ENCODE measurements around the gene ATP13A3. TPM values are rescaled to one million over a fixed set of nuclear protein-coding genes. Genes with fewer than 3 reads are reported as not detected.
A peak's percentile ranks its signal among the peaks of the same experiment; 100 is the strongest.

ATP13A3 gene
- total and polyA plus RNA-seq, 9 of the 15 experiments (the other 6 are each of a cell fraction or from before 2014, with no cell fraction given): 16.6 to 135 (median 86.6) TPM

- no peak for FAIRE-seq
- TF ChIP-seq HOXB6 (CRISPR knock-in tag; IDR thresholded peaks at IDR 0.05; ENCODE audit: borderline replicate concordance) (no peak), SREBF2 (CRISPR knock-in tag; IDR thresholded peaks at IDR 0.05) (no peak), RBM25 (IDR thresholded peaks at IDR 0.05; ENCODE audit: low read depth, low read length, severe bottlenecking) (no peak), RNF219 (CRISPR knock-in tag; IDR thresholded peaks at IDR 0.05) (no peak), TFAP4 (CRISPR knock-in tag; IDR thresholded peaks at IDR 0.05; ENCODE audit: borderline replicate concordance) (peak; percentile 11; the same call in 1 of the 2 replicates)
- H4K20me1 ChIP-seq (replicated peaks; ENCODE audit: control insufficient read depth, insufficient read depth, low read length): 0 out of 2 replicates have a peak, but pooled peaks cover 5% of the 10 kb centered on the region
- H3K9me1 ChIP-seq (ENCODE audit: control insufficient read depth, insufficient read depth, low read length): no peaks in the 10 kb centered on the region
- H3K36me3 ChIP-seq (ENCODE audit: control insufficient read depth, insufficient read depth, low read length): no peaks in the 10 kb centered on the region
- no peak overlapping the region for H3K4me3 ChIP-seq
- H3K4me2 ChIP-seq (ENCODE audit: insufficient read depth, low read length): no peak overlapping the region
- no peak overlapping the region for H2AFZ ChIP-seq (ENCODE audit: low read depth, low read length)
- ChIA-PET CTCF (ENCODE audit: low intra/inter-chr PET ratio) (no interaction called here), POLR2A (interaction anchor here (0.7 to 1.2 kb wide), 3 partner anchors 13 to 31 kb away, joined by 3 to 4 read pairs (median 3); no protein-coding TSS in a partner anchor)
- ATAC-seq: no peak
- H3K9ac ChIP-seq (ENCODE audit: insufficient read depth in 1 of 2, low read depth in 2 of 2, low read length in 2 of 2): 0 out of 4 replicates have a peak overlapping the region, but pooled peaks of 1 of the 2 experiments have one; percentile 14
- H3K9me3 ChIP-seq (replicated peaks; ENCODE audit: control insufficient read depth, insufficient read depth, low read depth, low read length): no peaks in the 10 kb centered on the region
- H3K27me3 ChIP-seq (ENCODE audit: control insufficient read depth in 2 of 2, insufficient read depth in 2 of 2, low read length in 2 of 2): peaks cover 67 to 91% of the 10 kb centered on the region in 2 experiments
- in situ Hi-C loops (cut with MboI): no loop called here
- WGBS (ENCODE audit: insufficient coverage, low coverage, missing lambda C conversion rate): under 1% methylated on average over 12 of the region's 12 CpGs
- intact Hi-C loops (cut with micrococcal nuclease): no loop called here
- DNase-seq (ENCODE audit: extremely low read depth in 1 of 4, low spot score in 3 of 4): no peak
- H3K79me2 ChIP-seq (ENCODE audit: control insufficient read depth, insufficient read depth, low read length): no peaks in the 10 kb centered on the region
- H3K27ac ChIP-seq (ENCODE audit: extremely low read depth, low read depth, low read length): no peak overlapping the region
- no TSS peak for BruUV-seq (replicated peaks)
- peaks cover 0 to 3% of the 10 kb centered on the region in 2 experiments; a peak in 2 of 5 replicates for H3K4me1 ChIP-seq (replicated peaks in 1 of 2; ENCODE audit: control insufficient read depth in 2 of 2, insufficient read depth in 2 of 2, low read length in 2 of 2)
Observed at GRCh38 chr3:194365978-194366490, 120.8 kb downstream of the ATP13A3 start.
